Mesenchymal stem cell (in vitro differentiated cells and primary cell): ENCODE results near the gene ACHE.

ENCODE experiments used
- DNase-seq: peaks from one replicate; pipeline ENCODE4 v3.0.0-alpha.2; 2013
- H2AFZ ChIP-seq: one replicate; pipeline ENCODE4 v1.6.1; 2013; ENCODE audit warnings: low read depth, mild to moderate bottlenecking, control low read depth, inconsistent platforms, low read length, moderate library complexity
- H2AK5ac ChIP-seq: 2 replicates; pipeline ENCODE4 v1.6.1; 2013; ENCODE audit warnings: low read length, moderate library complexity, mild to moderate bottlenecking, inconsistent platforms; ENCODE audit not compliant: severe bottlenecking
- H2BK120ac ChIP-seq: one replicate; pipeline ENCODE4 v1.6.1; 2013; ENCODE audit warnings: low read depth, mild to moderate bottlenecking, inconsistent platforms, low read length, moderate library complexity
- H2BK12ac ChIP-seq, 2 experiments: one replicate each; pipeline ENCODE4 v1.6.1; 2013; ENCODE audit warnings: inconsistent platforms in 2 of 2, low read length in 2 of 2, mild to moderate bottlenecking in 2 of 2, moderate library complexity in 2 of 2, control low read depth in 1 of 2
- H2BK15ac ChIP-seq: one replicate; pipeline ENCODE4 v1.6.1; 2013; ENCODE audit warnings: mild to moderate bottlenecking, low read depth, inconsistent platforms; ENCODE audit not compliant: poor library complexity, severe bottlenecking
- H2BK5ac ChIP-seq: 2 replicates; pipeline ENCODE4 v1.6.1; 2013; ENCODE audit warnings: low read depth, mild to moderate bottlenecking, low read length, control low read depth, inconsistent platforms; ENCODE audit not compliant: poor library complexity, severe bottlenecking
- H3K14ac ChIP-seq, 2 experiments: one replicate each; pipeline ENCODE4 v1.6.1; 2013; ENCODE audit warnings: inconsistent platforms in 2 of 2, low read length in 2 of 2, control low read depth in 1 of 2, mild to moderate bottlenecking in 1 of 2, moderate library complexity in 1 of 2
- H3K18ac ChIP-seq, 2 experiments: one replicate each; pipeline ENCODE4 v1.6.1; 2013; ENCODE audit warnings: inconsistent platforms in 2 of 2, low read length in 2 of 2, control low read depth in 1 of 2, low read depth in 1 of 2, mild to moderate bottlenecking in 1 of 2
- H3K23ac ChIP-seq, 2 experiments: one replicate each; pipeline ENCODE4 v1.6.1; 2013; ENCODE audit warnings: inconsistent platforms in 2 of 2, low read length in 2 of 2, mild to moderate bottlenecking in 2 of 2, moderate library complexity in 2 of 2, control low read depth in 1 of 2
- H3K27ac ChIP-seq: 2 replicates; pipeline ENCODE4 v1.5.1; 2013; ENCODE audit warnings: mild to moderate bottlenecking, moderate library complexity, low read length, control low read depth, inconsistent platforms; ENCODE audit not compliant: poor library complexity, severe bottlenecking
- H3K27me3 ChIP-seq, 2 experiments: 2 replicates each; pipeline versions ENCODE4 v1.6.1 to v1.7.0; 2013; ENCODE audit warnings: low read length in 2 of 2, mild to moderate bottlenecking in 2 of 2, moderate library complexity in 2 of 2, control low read depth in 1 of 2, inconsistent platforms in 1 of 2; ENCODE audit not compliant: control insufficient read depth in 1 of 2, insufficient read depth in 1 of 2
- H3K36me3 ChIP-seq, 2 experiments: 2 replicates each; pipeline versions ENCODE4 v1.6.1 to v1.7.0; 2013; ENCODE audit warnings: low read length in 2 of 2, control low read depth in 1 of 2, inconsistent platforms in 1 of 2, low read depth in 1 of 2, mild to moderate bottlenecking in 1 of 2; ENCODE audit not compliant: insufficient read depth in 2 of 2, control insufficient read depth in 1 of 2
- H3K4ac ChIP-seq, 2 experiments: one replicate each; pipeline ENCODE4 v1.6.1; 2013; ENCODE audit warnings: inconsistent platforms in 2 of 2, low read length in 2 of 2, mild to moderate bottlenecking in 2 of 2, moderate library complexity in 2 of 2, control low read depth in 1 of 2, low read depth in 1 of 2
- H3K4me1 ChIP-seq: 2 replicates; pipeline ENCODE4 v1.6.1; 2013; ENCODE audit warnings: low read depth, low read length, control low read depth; ENCODE audit not compliant: control insufficient read depth, insufficient read depth
- H3K4me2 ChIP-seq: 2 replicates; pipeline ENCODE4 v1.6.1; 2013; ENCODE audit warnings: low read length, mild to moderate bottlenecking, inconsistent platforms; ENCODE audit not compliant: poor library complexity, severe bottlenecking
- H3K4me3 ChIP-seq, 2 experiments: 2 replicates each; pipeline versions ENCODE4 v1.5.1 to v1.7.0; 2013; ENCODE audit warnings: low read length in 2 of 2, mild to moderate bottlenecking in 2 of 2, control low read depth in 1 of 2, low read depth in 1 of 2; ENCODE audit not compliant: insufficient read depth in 1 of 2
- H3K79me1 ChIP-seq: replicated peaks from 2 replicates; pipeline ENCODE4 v1.6.1; 2013; ENCODE audit warnings: mild to moderate bottlenecking, control low read depth, low read length, inconsistent platforms; ENCODE audit not compliant: poor library complexity, severe bottlenecking
- H3K9ac ChIP-seq: 2 replicates; pipeline ENCODE4 v1.7.0; 2013; ENCODE audit warnings: mild to moderate bottlenecking, low read length, moderate library complexity
- H3K9me3 ChIP-seq: 2 replicates; pipeline ENCODE4 v1.7.0; 2013; ENCODE audit warnings: mild to moderate bottlenecking, low read length; ENCODE audit not compliant: control insufficient read depth
- H4K8ac ChIP-seq: one replicate; pipeline ENCODE4 v1.6.1; 2013; ENCODE audit warnings: inconsistent platforms, mild to moderate bottlenecking, low read length, moderate library complexity
- H4K91ac ChIP-seq: one replicate; pipeline ENCODE4 v1.6.1; 2013; ENCODE audit warnings: mild to moderate bottlenecking, low read length, inconsistent platforms
- WGBS: methylation state at CpG from one replicate; pipeline ENCODE4 v1.1.7; 2013; ENCODE audit warnings: mixed read lengths; 5-methylcytosine and 5-hydroxymethylcytosine counted together

ACHE gene

GRCh38 chr7:100873599-100874299 lies 21.9 kb downstream of the ACHE start:
- Histone ChIP-seq H4K91ac (no peak overlapping the region), H3K4ac (peak overlapping the region in 1 of 2 experiments; percentile 86), H2BK15ac (no peak overlapping the region), H2BK120ac (no peak overlapping the region), H2AFZ (no peak overlapping the region), H3K18ac (no peak overlapping the region), H3K14ac (no peak overlapping the region), H3K27me3 (no peaks in the 10 kb centered on the region), H3K23ac (no peak overlapping the region), H2BK12ac (no peak overlapping the region), H3K9me3 (no peaks in the 10 kb centered on the region), H3K27ac (peak overlapping the region; percentile 19), H3K79me1 (peaks cover 15% of the 10 kb centered on the region), H2BK5ac (no peak overlapping the region), H3K4me1 (peaks cover 32% of the 10 kb centered on the region), H3K4me2 (peak overlapping the region; percentile 85), H2AK5ac (peak overlapping the region; percentile 17), H3K9ac (peak overlapping the region; percentile 94), H4K8ac (peak overlapping the region; percentile 100), H3K4me3 (peak overlapping the region in 1 of 2 experiments; percentile 100), H3K36me3 (peaks cover 60 to 67% of the 10 kb centered on the region in 2 experiments)
- DNase-seq, result no peak
- 99% methylated on average over 10 of the region's 10 CpGs for WGBS

DNA sequence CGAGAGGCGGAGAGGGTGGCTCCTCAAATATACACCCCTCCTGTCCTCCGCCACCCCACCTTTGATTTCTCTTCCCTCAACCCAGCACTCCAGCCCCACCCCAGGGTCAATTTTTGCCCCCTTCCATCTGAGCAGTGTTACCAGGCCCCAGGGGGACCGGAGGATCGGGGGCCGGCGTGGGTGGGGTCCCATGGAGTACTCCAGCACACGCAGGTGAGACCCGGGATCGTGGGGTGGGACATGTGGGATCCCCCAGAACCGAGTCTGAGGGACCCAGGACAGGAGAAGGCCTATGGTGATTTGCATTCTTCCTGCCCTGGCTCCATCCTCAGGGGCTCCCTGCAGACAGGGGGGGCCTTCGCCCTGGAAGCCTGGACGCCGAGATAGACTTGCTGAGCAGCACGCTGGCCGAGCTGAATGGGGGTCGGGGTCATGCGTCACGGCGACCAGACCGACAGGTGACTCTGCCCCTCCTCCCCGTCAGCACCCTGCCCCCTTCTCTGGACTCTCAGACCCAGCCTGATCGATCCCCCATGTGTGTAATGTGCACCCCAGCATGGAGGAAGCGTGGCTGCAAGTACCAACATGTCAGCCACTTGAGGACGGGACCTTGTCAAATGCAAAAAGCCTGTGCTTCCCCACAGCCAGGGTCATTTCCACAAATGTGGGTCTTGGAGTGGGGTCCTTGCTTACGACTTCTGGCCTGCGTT lies 27.8 kb downstream of the ACHE start:
- peak overlapping the region; percentile 96 for H2BK5ac ChIP-seq
- peak overlapping the region; percentile 97 for H4K91ac ChIP-seq
- H3K23ac ChIP-seq, result peak overlapping the region in 1 of 2 experiments; percentile 87
- H3K4me3 ChIP-seq, result peak overlapping the region; percentile 82 to 95
- H2BK15ac ChIP-seq, result peak overlapping the region; percentile 97
- H3K27ac ChIP-seq, result peak overlapping the region; percentile 80
- H2BK12ac ChIP-seq, result peak overlapping the region; percentile 57 to 85
- H3K27me3 ChIP-seq, result no peaks in the 10 kb centered on the region
- H2AFZ ChIP-seq, result no peak overlapping the region
- H2BK120ac ChIP-seq, result peak overlapping the region; percentile 69
- no peak for DNase-seq
- H3K14ac ChIP-seq, result peak overlapping the region in 1 of 2 experiments; percentile 98
- peak overlapping the region; percentile 99 for H3K9ac ChIP-seq
- no peaks in the 10 kb centered on the region for H3K9me3 ChIP-seq
- peak overlapping the region; percentile 96 for H4K8ac ChIP-seq
- peaks cover 28 to 60% of the 10 kb centered on the region in 2 experiments for H3K36me3 ChIP-seq
- H3K4ac ChIP-seq, result peak overlapping the region; percentile 99
- WGBS, result 12% methylated on average over 23 of the region's 27 CpGs
- H3K4me2 ChIP-seq, result peak overlapping the region; percentile 78
- H3K4me1 ChIP-seq, result peaks cover 35% of the 10 kb centered on the region
- peak overlapping the region; percentile 94 for H2AK5ac ChIP-seq
- H3K18ac ChIP-seq, result peak overlapping the region; percentile 93 to 96
- H3K79me1 ChIP-seq, result peaks cover 16% of the 10 kb centered on the region

DNA sequence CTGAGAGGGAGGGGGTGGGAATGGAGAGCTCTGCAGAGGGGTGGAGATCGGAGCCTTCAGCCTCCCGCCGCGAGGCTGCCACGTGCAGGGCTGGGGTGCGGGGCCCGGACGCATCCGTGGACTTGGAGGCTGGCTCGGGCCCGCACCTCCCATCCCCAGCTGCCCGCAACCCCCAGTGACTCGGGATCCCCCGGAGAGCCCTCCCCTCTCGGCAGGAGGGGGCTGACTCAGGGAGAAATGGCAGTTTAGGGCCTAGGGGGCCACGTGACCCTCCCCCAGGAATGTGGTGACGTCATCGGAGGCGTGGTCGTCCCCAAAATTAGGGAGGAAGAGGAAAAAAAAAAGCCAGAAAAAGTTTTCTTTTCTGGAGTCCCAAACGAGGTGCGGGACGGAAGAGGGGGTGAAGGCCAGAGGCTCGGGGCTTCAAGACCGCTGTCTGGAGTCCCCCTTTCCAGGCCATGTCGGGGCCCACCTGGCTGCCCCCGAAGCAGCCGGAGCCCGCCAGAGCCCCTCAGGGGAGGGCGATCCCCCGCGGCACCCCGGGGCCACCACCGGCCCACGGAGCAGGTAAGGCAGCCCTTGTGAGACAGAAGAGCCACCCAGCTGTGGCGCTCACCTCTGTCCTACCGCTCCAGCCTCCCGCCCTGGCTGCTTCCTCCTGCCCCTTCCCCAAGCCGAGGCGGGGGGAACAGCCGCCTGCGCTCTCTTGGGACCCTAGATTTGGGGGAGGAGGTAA lies 28.5 kb downstream of the ACHE start, which contains the start of gene TRIP6:
TSS of gene TRIP6 (plus strand) at position 348 of the 736 bp plus-strand sequence. CDS start at position 459, 111 bp downstream.
- H2BK15ac ChIP-seq, result peak within 1 kb of the TSS; percentile 97
- peaks cover 35% of the 10 kb centered on the region for H3K4me1 ChIP-seq
- peak within 1 kb of the TSS; percentile 93 to 96 for H3K18ac ChIP-seq
- DNase-seq, result peak; percentile 92
- H2BK5ac ChIP-seq, result peak within 1 kb of the TSS; percentile 96
- peaks cover 19% of the 10 kb centered on the region for H3K79me1 ChIP-seq
- peak within 1 kb of the TSS; percentile 87 to 91 for H3K23ac ChIP-seq
- H3K9me3 ChIP-seq, result no peaks in the 10 kb centered on the region
- H3K9ac ChIP-seq, result peak within 1 kb of the TSS; percentile 99
- H2AFZ ChIP-seq, result peak within 1 kb of the TSS; percentile 15
- H4K8ac ChIP-seq, result peak within 1 kb of the TSS; percentile 96
- peak within 1 kb of the TSS; percentile 97 for H4K91ac ChIP-seq
- H2BK12ac ChIP-seq, result peak within 1 kb of the TSS; percentile 64 to 85
- H3K27ac ChIP-seq, result peak within 1 kb of the TSS; percentile 80
- H2AK5ac ChIP-seq, result peak within 1 kb of the TSS; percentile 94
- no peaks in the 10 kb centered on the region for H3K27me3 ChIP-seq
- peak within 1 kb of the TSS; percentile 82 to 95 for H3K4me3 ChIP-seq
- peak within 1 kb of the TSS in 1 of 2 experiments; percentile 98 for H3K14ac ChIP-seq
- H3K4me2 ChIP-seq, result peak within 1 kb of the TSS; percentile 78
- H3K4ac ChIP-seq, result peak within 1 kb of the TSS; percentile 99
- WGBS, result 3% methylated on average over 21 of the region's 42 CpGs
- peak within 1 kb of the TSS; percentile 77 for H2BK120ac ChIP-seq
- H3K36me3 ChIP-seq, result peaks cover 29 to 60% of the 10 kb centered on the region in 2 experiments
